Hepatocyte (in vitro differentiated cells): Measurements from ENCODE around the gene C1R.

Experiments used
- EZH2 ChIP-seq: fragments of 200-600 bp; sonication (generic); IDR thresholded peaks from 2 replicates; pipeline ENCODE4 v1.6.1; 2016; ENCODE audit warnings: antibody characterized with exemption, mild to moderate bottlenecking, borderline replicate concordance
- EZH2phosphoT487 ChIP-seq: fragments of 200-600 bp; sonication (generic); IDR thresholded peaks from one replicate; pipeline ENCODE4 v1.6.1; 2018; ENCODE audit warnings: antibody characterized with exemption, mild to moderate bottlenecking, low read depth, moderate library complexity; ENCODE audit not compliant: unreplicated experiment, severe bottlenecking
- TF ChIP-seq, protein P1 (sequence below): fragments of 200-600 bp; sonication (generic); IDR thresholded peaks from 2 replicates; pipeline ENCODE4 v1.5.1; 2016; ENCODE audit warnings: antibody characterized with exemption, mild to moderate bottlenecking; ENCODE audit not compliant: poor library complexity

DNA sequence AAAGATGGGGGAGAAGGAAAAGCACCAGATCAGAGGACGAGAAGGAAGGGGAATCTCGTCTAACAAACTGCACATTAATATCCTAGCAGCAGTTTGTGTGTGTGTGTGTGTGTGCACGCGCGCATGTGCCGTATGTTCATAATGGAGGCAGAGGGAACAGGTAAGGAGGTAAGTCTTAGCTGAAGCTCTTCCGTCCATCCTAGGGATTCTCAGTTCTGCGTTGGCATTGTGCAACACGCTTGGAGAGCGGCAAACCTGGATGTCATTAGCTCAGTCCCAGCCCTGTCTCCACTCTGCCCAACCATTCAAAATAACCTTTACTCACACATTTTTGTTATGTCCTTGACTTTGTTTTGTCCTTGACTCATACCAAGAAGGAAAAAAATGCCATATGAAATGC lies 1.6 kb upstream of the C1R start:
- TF ChIP-seq, protein P1, sequence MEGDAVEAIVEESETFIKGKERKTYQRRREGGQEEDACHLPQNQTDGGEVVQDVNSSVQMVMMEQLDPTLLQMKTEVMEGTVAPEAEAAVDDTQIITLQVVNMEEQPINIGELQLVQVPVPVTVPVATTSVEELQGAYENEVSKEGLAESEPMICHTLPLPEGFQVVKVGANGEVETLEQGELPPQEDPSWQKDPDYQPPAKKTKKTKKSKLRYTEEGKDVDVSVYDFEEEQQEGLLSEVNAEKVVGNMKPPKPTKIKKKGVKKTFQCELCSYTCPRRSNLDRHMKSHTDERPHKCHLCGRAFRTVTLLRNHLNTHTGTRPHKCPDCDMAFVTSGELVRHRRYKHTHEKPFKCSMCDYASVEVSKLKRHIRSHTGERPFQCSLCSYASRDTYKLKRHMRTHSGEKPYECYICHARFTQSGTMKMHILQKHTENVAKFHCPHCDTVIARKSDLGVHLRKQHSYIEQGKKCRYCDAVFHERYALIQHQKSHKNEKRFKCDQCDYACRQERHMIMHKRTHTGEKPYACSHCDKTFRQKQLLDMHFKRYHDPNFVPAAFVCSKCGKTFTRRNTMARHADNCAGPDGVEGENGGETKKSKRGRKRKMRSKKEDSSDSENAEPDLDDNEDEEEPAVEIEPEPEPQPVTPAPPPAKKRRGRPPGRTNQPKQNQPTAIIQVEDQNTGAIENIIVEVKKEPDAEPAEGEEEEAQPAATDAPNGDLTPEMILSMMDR: no peak
- TF ChIP-seq EZH2 (no peak), EZH2phosphoT487 (no peak)
